Ishikawa (cell line): ENCODE data around the gene NT5M.
A peak's percentile ranks its signal among the peaks of the same experiment; 100 is the strongest.

Source experiments
- CEBPB ChIP-seq: IDR thresholded peaks from 2 replicates; pipeline ENCODE4 v1.6.1; 2012
- CREB1 ChIP-seq: IDR thresholded peaks from 2 replicates; pipeline ENCODE4 v1.6.1; 2012; ENCODE audit warnings: low read depth
- EGR1 ChIP-seq: IDR thresholded peaks from 2 replicates; pipeline ENCODE4 v1.6.1; 2012
- EP300 ChIP-seq: IDR thresholded peaks from 2 replicates; pipeline ENCODE4 v1.6.1; 2012; ENCODE audit warnings: borderline replicate concordance
- FOXM1 ChIP-seq: IDR thresholded peaks from 2 replicates; pipeline ENCODE4 v1.6.1; 2012; ENCODE audit warnings: low read depth, borderline replicate concordance
- NFIC ChIP-seq: IDR thresholded peaks from 2 replicates; pipeline ENCODE4 v1.6.1; 2012
- RAD21 ChIP-seq: IDR thresholded peaks from 2 replicates; pipeline ENCODE4 v1.6.1; 2012; ENCODE audit warnings: low read depth
- TAF1 ChIP-seq: IDR thresholded peaks from 2 replicates; pipeline ENCODE4 v1.6.1; 2012; ENCODE audit warnings: low read depth, mild to moderate bottlenecking
- TCF12 ChIP-seq: IDR thresholded peaks from 2 replicates; pipeline ENCODE4 v1.6.1; 2012; ENCODE audit warnings: low read depth
- TEAD4 ChIP-seq: IDR thresholded peaks from 2 replicates; pipeline ENCODE4 v1.6.1; 2012
- YY1 ChIP-seq: IDR thresholded peaks from 2 replicates; pipeline ENCODE4 v1.6.1; 2012; ENCODE audit warnings: low read depth
- ZBTB7A ChIP-seq: IDR thresholded peaks from 2 replicates; pipeline ENCODE4 v1.6.1; 2012; ENCODE audit warnings: low read depth
- TF ChIP-seq, protein P1 (sequence below): IDR thresholded peaks from 2 replicates; pipeline ENCODE4 v1.6.1; 2012; ENCODE audit warnings: low read depth, mild to moderate bottlenecking
- TF ChIP-seq, protein P2 (sequence below): IDR thresholded peaks from 2 replicates; pipeline ENCODE4 v1.6.1; 2012
- TF ChIP-seq, protein P3 (sequence below): IDR thresholded peaks from 2 replicates; pipeline ENCODE4 v1.6.1; 2012

The NT5M gene

DNA sequence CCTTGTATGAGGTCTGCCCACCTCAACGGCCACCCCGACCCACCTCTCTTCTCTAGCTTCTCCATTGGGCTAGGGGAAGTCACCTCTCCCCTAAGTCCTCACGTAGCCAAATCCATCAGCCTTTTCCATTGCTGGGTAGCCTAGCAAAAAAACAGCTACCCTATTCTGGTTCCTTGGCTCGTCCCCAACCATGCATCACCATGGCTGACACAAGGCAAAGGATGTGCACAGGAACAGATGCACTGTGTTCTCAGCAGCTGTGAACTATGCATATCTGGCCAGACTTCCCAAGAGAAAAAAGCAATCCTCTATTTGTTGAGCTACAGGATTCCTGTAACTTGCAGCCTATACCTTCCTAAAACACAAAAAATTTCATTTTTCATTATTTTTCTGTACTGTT, 44.2 kb upstream of the NT5M start:
- TF ChIP-seq RAD21 (no peak), ZBTB7A (no peak), NFIC (no peak), CREB1 (no peak), EP300 (no peak), EGR1 (no peak), CEBPB (no peak), FOXM1 (no peak)

DNA sequence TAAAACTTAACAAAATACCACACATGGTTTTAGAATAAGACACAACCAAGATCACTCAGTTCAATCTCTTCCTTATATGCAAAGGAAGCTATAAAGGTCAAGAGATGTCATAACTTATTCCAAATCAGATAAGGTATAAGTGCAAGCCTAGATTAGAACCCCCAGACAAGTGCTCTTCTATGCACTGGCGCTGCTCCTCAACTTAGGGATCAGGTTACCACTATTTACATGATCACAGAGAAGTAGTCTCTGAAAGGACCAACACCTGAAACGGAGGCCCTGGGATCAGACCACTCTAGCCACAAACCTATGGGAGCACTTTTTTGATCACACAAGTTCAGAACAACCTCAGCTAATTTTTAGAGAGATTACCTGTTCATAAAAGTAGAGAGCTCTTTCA, 38.7 kb upstream of the NT5M start:
- TF ChIP-seq, protein P1, sequence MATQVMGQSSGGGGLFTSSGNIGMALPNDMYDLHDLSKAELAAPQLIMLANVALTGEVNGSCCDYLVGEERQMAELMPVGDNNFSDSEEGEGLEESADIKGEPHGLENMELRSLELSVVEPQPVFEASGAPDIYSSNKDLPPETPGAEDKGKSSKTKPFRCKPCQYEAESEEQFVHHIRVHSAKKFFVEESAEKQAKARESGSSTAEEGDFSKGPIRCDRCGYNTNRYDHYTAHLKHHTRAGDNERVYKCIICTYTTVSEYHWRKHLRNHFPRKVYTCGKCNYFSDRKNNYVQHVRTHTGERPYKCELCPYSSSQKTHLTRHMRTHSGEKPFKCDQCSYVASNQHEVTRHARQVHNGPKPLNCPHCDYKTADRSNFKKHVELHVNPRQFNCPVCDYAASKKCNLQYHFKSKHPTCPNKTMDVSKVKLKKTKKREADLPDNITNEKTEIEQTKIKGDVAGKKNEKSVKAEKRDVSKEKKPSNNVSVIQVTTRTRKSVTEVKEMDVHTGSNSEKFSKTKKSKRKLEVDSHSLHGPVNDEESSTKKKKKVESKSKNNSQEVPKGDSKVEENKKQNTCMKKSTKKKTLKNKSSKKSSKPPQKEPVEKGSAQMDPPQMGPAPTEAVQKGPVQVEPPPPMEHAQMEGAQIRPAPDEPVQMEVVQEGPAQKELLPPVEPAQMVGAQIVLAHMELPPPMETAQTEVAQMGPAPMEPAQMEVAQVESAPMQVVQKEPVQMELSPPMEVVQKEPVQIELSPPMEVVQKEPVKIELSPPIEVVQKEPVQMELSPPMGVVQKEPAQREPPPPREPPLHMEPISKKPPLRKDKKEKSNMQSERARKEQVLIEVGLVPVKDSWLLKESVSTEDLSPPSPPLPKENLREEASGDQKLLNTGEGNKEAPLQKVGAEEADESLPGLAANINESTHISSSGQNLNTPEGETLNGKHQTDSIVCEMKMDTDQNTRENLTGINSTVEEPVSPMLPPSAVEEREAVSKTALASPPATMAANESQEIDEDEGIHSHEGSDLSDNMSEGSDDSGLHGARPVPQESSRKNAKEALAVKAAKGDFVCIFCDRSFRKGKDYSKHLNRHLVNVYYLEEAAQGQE: no peak
- no peak for TF ChIP-seq RAD21
- no peak for TF ChIP-seq CEBPB
- no peak for TF ChIP-seq FOXM1
- TF ChIP-seq CREB1: no peak
- TF ChIP-seq, protein P2, sequence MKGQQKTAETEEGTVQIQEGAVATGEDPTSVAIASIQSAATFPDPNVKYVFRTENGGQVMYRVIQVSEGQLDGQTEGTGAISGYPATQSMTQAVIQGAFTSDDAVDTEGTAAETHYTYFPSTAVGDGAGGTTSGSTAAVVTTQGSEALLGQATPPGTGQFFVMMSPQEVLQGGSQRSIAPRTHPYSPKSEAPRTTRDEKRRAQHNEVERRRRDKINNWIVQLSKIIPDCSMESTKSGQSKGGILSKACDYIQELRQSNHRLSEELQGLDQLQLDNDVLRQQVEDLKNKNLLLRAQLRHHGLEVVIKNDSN: no peak
- TF ChIP-seq, protein P3, sequence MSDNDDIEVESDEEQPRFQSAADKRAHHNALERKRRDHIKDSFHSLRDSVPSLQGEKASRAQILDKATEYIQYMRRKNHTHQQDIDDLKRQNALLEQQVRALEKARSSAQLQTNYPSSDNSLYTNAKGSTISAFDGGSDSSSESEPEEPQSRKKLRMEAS: no peak
- no peak for TF ChIP-seq ZBTB7A
- TF ChIP-seq TCF12: no peak
- TF ChIP-seq TAF1: no peak
- TF ChIP-seq TEAD4: no peak
- no peak for TF ChIP-seq YY1
- no peak for TF ChIP-seq EGR1
- no peak for TF ChIP-seq NFIC
- no peak for TF ChIP-seq EP300

DNA sequence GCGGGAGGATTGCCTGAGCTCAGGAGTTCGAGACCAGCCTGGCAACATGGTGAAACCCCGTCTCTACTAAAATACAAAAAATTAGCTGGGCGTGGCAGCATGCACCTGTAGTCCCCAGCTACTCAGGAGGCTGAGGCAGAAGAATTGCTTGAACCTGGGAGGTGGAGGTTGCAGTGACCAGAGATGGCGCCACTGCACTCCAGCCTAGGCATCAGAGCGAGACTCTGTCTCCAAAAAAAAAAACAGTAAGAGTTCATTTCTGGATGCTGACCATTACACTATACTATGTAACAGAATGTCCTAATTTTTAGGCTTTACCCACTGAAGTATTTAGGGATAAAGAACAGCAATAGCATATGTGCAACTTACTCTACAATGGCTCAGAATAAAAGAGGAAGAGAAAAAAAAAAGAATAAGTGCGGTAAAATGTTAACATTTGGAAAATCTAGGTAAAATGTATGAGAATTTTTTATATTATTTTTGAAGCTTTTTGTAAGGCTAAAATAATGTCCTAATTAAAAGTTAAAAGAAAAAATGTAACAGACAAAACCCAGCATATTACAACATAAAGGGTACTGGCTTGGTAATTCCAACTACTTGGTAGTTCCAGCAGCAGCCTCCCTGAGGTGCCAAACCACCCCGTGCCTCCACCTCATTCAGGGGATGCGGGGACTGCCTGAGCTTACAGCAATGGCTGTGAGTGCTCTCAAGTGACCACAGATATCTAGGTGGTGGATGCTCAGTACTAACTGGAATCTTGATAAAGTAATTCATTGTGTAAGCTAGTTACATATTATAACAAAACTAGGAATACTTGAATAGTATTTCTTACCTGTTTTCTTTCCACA, 33.0 kb upstream of the NT5M start:
- TF ChIP-seq TEAD4 (no peak), ZBTB7A (no peak), TCF12 (no peak), RAD21 (peak; percentile 23; the same call in 1 of the 2 replicates)

DNA sequence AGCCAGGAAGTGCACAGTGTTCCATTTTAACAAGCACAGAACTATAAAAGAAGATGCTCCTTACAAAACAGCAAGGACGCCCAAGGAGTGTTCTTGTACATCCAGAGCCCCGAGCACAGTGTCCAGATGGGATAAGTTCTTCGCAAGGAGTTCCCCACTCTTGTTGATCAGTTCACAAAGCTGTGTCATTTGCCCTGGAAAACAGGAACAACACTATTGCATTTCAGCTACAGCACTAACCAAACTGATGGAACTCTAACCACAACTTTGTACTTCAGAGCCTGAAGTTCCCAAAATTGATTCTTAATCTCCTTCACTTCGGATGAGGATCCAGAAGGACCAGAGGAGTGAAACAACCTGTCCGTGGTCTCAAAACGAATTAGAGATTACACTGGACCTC, 27.2 kb upstream of the NT5M start:
- TF ChIP-seq TCF12 (no peak), YY1 (no peak), CREB1 (no peak), NFIC (no peak), RAD21 (no peak), EGR1 (no peak)
- TF ChIP-seq, protein P1: no peak

DNA sequence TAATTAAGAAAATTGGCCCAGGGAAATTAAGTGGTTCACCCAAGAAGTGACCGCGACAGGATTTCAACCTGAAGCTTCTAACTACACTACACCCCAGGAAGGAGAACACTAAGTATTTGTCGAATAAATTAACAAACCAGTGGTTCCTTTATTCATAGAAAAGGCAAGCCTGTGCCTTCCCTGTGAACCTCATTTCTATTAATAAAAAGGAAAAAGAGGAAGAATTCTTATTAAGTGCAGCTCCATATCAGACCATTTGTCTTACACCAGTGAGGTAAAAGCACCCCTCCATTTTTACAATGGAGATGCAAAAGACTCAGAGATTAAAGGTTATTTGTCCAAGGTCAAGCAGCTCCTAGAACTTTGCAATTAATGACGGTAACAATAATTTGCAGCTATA, 23.9 kb upstream of the NT5M start:
- TF ChIP-seq TAF1 (no peak), EGR1 (no peak), CEBPB (no peak), NFIC (no peak), EP300 (no peak), TEAD4 (no peak), RAD21 (no peak), YY1 (no peak), FOXM1 (no peak), TCF12 (no peak), CREB1 (no peak), ZBTB7A (no peak)
- TF ChIP-seq, protein P2: no peak
- TF ChIP-seq, protein P1: no peak
- TF ChIP-seq, protein P3: no peak
